CD4-positive, CD25-positive, alpha-beta regulatory T cell (primary cell): ENCODE results near the gene CHST6. TPM values are rescaled to one million over a fixed set of nuclear protein-coding genes. Genes with fewer than 3 reads are reported as not detected.

Source experiments
- ATAC-seq, 2 donors: fragments of 150-1000 bp; cut with Tn5 transposase; one replicate each; pipeline ENCODE4 v1.10.0; 2021; ENCODE audit warnings: low read depth in 2 of 2, moderate number of reproducible peaks in 2 of 2, moderate library complexity in 1 of 2
- DNase-seq, 3 donors: peaks; one replicate each; pipeline versions ENCODE4 v3.0.0 to v3.0.0-alpha.2; 2012 to 2022; ENCODE audit warnings: mixed read lengths in 1 of 3
- H3K27ac ChIP-seq: one replicate; pipeline ENCODE4 v1.7.0; 2013; ENCODE audit warnings: mild to moderate bottlenecking, low read length; ENCODE audit not compliant: insufficient read depth, poor library complexity, severe bottlenecking
- H3K27me3 ChIP-seq: one replicate; pipeline ENCODE4 v1.7.0; 2013; ENCODE audit warnings: low read length; ENCODE audit not compliant: control insufficient read depth, insufficient read depth
- H3K36me3 ChIP-seq: one replicate; pipeline ENCODE4 v1.7.0; 2013; ENCODE audit warnings: mild to moderate bottlenecking, low read length, moderate library complexity; ENCODE audit not compliant: control insufficient read depth, insufficient read depth
- H3K4me1 ChIP-seq: 2 replicates; pipeline ENCODE4 v1.7.0; 2013; ENCODE audit warnings: mild to moderate bottlenecking, low read length; ENCODE audit not compliant: insufficient read depth, control insufficient read depth, poor library complexity, severe bottlenecking
- H3K4me3 ChIP-seq: one replicate; pipeline ENCODE4 v1.7.0; 2013; ENCODE audit warnings: low read depth, mild to moderate bottlenecking, low read length, moderate library complexity
- H3K9me3 ChIP-seq, 2 experiments: 1 replicate in 1 of 2; 2 replicates in 1 of 2; pipeline ENCODE4 v1.7.0; 2013; ENCODE audit warnings: low read length in 2 of 2, mild to moderate bottlenecking in 1 of 2, moderate library complexity in 1 of 2; ENCODE audit not compliant: control insufficient read depth in 2 of 2
- H3K27ac Mint-ChIP-seq, 3 donors: one replicate each; pipeline ENCODE4 v1.8.0; 2020 to 2022; ENCODE audit warnings: mild to moderate bottlenecking in 3 of 3, mixed read lengths in 3 of 3, moderate library complexity in 2 of 3
- H3K27me3 Mint-ChIP-seq: one replicate; pipeline ENCODE4 v1.8.0; 2022; ENCODE audit warnings: mild to moderate bottlenecking, mixed read lengths
- H3K36me3 Mint-ChIP-seq: one replicate; pipeline ENCODE4 v1.8.0; 2020; ENCODE audit warnings: mixed read lengths
- H3K4me1 Mint-ChIP-seq, 4 donors: one replicate each; pipeline ENCODE4 v1.8.0; 2020 to 2022; ENCODE audit warnings: mixed read lengths in 4 of 4, mild to moderate bottlenecking in 1 of 4
- H3K4me3 Mint-ChIP-seq, 4 donors: one replicate each; pipeline ENCODE4 v1.8.0; 2020 to 2022; ENCODE audit warnings: mild to moderate bottlenecking in 4 of 4, mixed read lengths in 4 of 4, moderate library complexity in 3 of 4
- H3K9me3 Mint-ChIP-seq, 7 donors: one replicate each; pipeline ENCODE4 v1.8.0; 2020 to 2022; ENCODE audit warnings: mixed read lengths in 7 of 7, mild to moderate bottlenecking in 3 of 7, moderate library complexity in 2 of 7
- polyA plus RNA-seq, 4 donors: library from polyadenylated mRNA; unstranded; fragments of 300-500 nt; fragmentation: Illumina TruSeq; gene quantifications; one replicate each; pipeline ENCODE4 v1.2.3, GENCODE V29; 2021
- total RNA-seq: library from RNA; stranded (reverse); gene quantifications from one replicate; pipeline ENCODE4 v1.2.3, GENCODE V29; 2022

The CHST6 gene
- total and polyA plus RNA-seq, 5 donors from 2014 or later: not detected

DNA sequence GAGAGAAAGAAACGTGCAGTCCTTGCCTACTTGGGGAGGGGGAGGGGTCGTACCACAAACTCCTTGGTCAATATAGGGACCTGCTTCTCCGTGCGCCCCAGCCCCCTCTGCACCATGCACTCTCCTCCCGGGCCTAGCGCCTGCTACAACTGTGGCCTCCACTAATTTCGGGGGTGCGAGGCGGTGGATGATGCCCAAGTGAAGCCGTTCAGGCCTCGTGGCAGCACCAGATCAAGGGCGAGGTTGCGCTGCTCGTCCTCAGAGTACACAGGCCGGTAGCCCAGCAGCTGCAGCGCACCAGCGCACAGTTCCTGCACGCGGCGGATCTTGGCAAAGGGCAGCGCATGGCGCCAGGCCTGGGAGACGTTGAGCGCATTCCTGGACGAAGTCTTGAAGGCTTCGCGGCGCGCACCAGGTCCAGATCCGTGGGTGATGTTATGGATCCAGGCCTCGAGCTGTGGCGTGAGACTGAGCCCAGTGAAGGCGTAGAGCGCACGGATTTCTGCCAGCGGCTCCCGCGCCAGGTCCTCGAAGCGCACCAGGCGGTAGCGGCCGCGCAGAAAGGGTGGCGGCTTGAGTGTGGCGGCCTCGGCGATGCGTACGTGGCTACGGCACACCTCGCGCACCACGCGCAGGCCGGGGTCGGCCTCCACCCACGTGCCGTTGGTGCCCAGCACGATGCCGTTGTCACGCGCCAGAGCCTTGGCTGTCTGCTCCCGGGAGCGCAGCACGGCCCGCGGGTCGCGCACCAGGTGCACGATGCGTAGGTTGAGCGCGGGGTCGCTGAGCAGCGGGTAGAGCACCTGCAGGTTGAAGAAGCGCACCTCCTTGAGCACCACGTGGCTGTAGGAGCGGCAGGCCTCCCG is 16.5 kb downstream of the CHST6 start:
- H3K36me3 Mint-ChIP-seq: no peaks in the 10 kb centered on the region
- Histone ChIP-seq H3K27me3 (no peaks in the 10 kb centered on the region), H3K36me3 (no peaks in the 10 kb centered on the region), H3K9me3 (no peaks in the 10 kb centered on the region), H3K4me3 (no peak overlapping the region), H3K27ac (no peak overlapping the region), H3K4me1 (no peaks in the 10 kb centered on the region)
- no peaks in the 10 kb centered on the region for H3K4me1 Mint-ChIP-seq
- no peak overlapping the region for H3K27ac Mint-ChIP-seq
- ATAC-seq (no peak), DNase-seq (no peak)
- peaks cover 0 to 3% (median 0%) of the 10 kb centered on the region in 7 donors for H3K9me3 Mint-ChIP-seq
- peaks cover 16% of the 10 kb centered on the region for H3K27me3 Mint-ChIP-seq
- H3K4me3 Mint-ChIP-seq: no peak overlapping the region

- Mint-ChIP-seq H3K4me1 (no peaks in the 10 kb centered on the region), H3K27ac (no peak overlapping the region), H3K4me3 (no peak overlapping the region), H3K36me3 (no peaks in the 10 kb centered on the region), H3K27me3 (peaks cover 16% of the 10 kb centered on the region), H3K9me3 (peaks cover 0 to 3% (median 0%) of the 10 kb centered on the region in 7 donors)
- Histone ChIP-seq H3K36me3 (no peaks in the 10 kb centered on the region), H3K4me1 (no peaks in the 10 kb centered on the region), H3K9me3 (no peaks in the 10 kb centered on the region), H3K4me3 (no peak overlapping the region), H3K27me3 (no peaks in the 10 kb centered on the region), H3K27ac (no peak overlapping the region)
- ATAC-seq (no peak), DNase-seq (no peak)
These were observed 17.4 kb downstream of the CHST6 start for GRCh38 chr16:75477680-75478473.

GRCh38 chr16:75476817-75477216 is 18.4 kb downstream of the CHST6 start:
- no peaks in the 10 kb centered on the region for H3K36me3 ChIP-seq
- H3K4me3 ChIP-seq: no peak overlapping the region
- Mint-ChIP-seq H3K4me3 (no peak overlapping the region), H3K27ac (no peak overlapping the region), H3K27me3 (peaks cover 16% of the 10 kb centered on the region), H3K36me3 (no peaks in the 10 kb centered on the region), H3K9me3 (peaks cover 0 to 3% (median 0%) of the 10 kb centered on the region in 7 donors), H3K4me1 (peaks cover 0 to 2% (median under 1%) of the 10 kb centered on the region in 4 donors)
- ATAC-seq (no peak), DNase-seq (no peak)
- no peaks in the 10 kb centered on the region for H3K4me1 ChIP-seq
- no peaks in the 10 kb centered on the region for H3K9me3 ChIP-seq
- no peaks in the 10 kb centered on the region for H3K27me3 ChIP-seq
- no peak overlapping the region for H3K27ac ChIP-seq

- no peaks in the 10 kb centered on the region for H3K36me3 ChIP-seq
- ATAC-seq: no peak
These were observed 19.8 kb downstream of the CHST6 start for GRCh38 chr16:75475420-75475847.

DNA sequence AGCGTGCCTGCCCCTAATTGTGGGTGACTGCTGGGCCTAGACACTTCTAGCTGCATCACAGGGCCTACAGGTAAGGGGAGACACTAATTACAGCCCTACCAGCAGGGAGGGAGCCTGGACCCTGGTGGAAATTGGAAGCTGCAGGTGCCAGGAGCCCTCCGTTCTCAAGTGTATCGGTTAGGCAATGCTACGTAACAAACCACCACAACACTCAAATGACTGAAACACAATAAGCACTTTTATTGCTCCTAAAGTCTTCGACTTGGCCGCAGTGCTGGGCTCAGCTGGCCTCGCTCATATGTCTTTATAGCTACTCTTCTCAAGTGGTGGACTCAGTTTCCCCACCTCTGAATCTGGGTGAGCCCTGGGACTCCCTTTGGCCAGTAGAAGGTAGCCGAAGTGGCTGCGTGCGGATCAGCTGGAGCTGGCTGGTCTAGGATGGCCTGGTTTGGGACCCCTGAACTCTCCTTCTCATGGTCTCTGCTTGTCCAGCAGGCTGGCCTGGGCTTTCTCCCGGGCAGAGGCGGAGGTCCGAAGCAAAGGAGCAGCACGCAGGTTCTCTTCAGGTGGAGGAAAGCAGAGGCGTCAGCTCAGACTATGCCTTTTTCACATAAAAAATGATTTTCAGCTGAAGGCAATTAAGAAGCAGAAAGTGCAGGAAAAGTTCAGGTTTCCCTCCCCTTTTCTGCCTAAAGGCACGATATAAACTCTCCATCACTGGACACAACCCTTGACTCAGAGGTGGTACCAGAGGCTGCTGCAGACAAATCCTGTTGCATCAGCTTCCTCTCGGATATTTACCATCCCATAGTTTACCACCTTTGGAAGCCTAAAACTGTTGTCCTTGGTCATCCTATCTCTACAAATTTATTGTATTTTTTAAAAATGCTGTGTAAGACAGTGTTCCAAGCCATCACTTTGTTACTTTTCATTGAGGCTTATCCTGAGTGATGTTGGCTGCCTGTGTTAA is 22.0 kb downstream of the CHST6 start:
- no peaks in the 10 kb centered on the region for H3K4me1 ChIP-seq
- Mint-ChIP-seq H3K9me3 (peaks cover 0 to 4% (median 0%) of the 10 kb centered on the region in 7 donors), H3K4me3 (no peak overlapping the region), H3K36me3 (no peaks in the 10 kb centered on the region), H3K27me3 (peaks cover 21% of the 10 kb centered on the region), H3K4me1 (peaks cover 0 to 5% (median 3%) of the 10 kb centered on the region in 4 donors), H3K27ac (no peak overlapping the region)
- H3K27me3 ChIP-seq: no peaks in the 10 kb centered on the region
- ATAC-seq: no peak
- H3K27ac ChIP-seq: no peak overlapping the region
- H3K36me3 ChIP-seq: no peaks in the 10 kb centered on the region
- H3K4me3 ChIP-seq: no peak overlapping the region
- no peaks in the 10 kb centered on the region for H3K9me3 ChIP-seq
- no peak for DNase-seq

More at GRCh38 chr16:75475420-75475847, 19.8 kb downstream of the CHST6 start:
- H3K27me3 ChIP-seq: no peaks in the 10 kb centered on the region
- Mint-ChIP-seq H3K9me3 (peaks cover 0 to 4% (median 0%) of the 10 kb centered on the region in 7 donors), H3K27ac (no peak overlapping the region), H3K4me1 (peaks cover 0 to 5% (median 3%) of the 10 kb centered on the region in 4 donors), H3K36me3 (no peaks in the 10 kb centered on the region), H3K4me3 (no peak overlapping the region), H3K27me3 (peaks cover 16% of the 10 kb centered on the region)
- H3K9me3 ChIP-seq: no peaks in the 10 kb centered on the region
- H3K27ac ChIP-seq: no peak overlapping the region
- no peaks in the 10 kb centered on the region for H3K4me1 ChIP-seq
- DNase-seq: no peak
- no peak overlapping the region for H3K4me3 ChIP-seq

GRCh38 chr16:75471723-75472633 is 23.3 kb downstream of the CHST6 start:
- Mint-ChIP-seq H3K4me1 (peaks cover 0 to 5% (median 3%) of the 10 kb centered on the region in 4 donors), H3K27ac (peak overlapping the region in 1 of 3 donors; percentile 64), H3K36me3 (no peaks in the 10 kb centered on the region), H3K27me3 (peaks cover 18% of the 10 kb centered on the region), H3K9me3 (peaks cover 0 to 4% (median 0%) of the 10 kb centered on the region in 7 donors), H3K4me3 (no peak overlapping the region)
- DNase-seq (peak in 2 of 3 donors; percentile 42 to 46), ATAC-seq (peak; percentile 50 to 53)
- Histone ChIP-seq H3K4me3 (no peak overlapping the region), H3K27me3 (no peaks in the 10 kb centered on the region), H3K36me3 (no peaks in the 10 kb centered on the region), H3K4me1 (no peaks in the 10 kb centered on the region), H3K27ac (no peak overlapping the region), H3K9me3 (no peaks in the 10 kb centered on the region)
